ENCODE results near the gene EPHB1. TPM values are rescaled to one million over a fixed set of nuclear protein-coding genes. Genes with fewer than 3 reads are reported as not detected.

Gene EPHB1
- total and polyA plus RNA-seq, 4 donors = 0.23 to 1.7 (median 0.52) TPM

DNA sequence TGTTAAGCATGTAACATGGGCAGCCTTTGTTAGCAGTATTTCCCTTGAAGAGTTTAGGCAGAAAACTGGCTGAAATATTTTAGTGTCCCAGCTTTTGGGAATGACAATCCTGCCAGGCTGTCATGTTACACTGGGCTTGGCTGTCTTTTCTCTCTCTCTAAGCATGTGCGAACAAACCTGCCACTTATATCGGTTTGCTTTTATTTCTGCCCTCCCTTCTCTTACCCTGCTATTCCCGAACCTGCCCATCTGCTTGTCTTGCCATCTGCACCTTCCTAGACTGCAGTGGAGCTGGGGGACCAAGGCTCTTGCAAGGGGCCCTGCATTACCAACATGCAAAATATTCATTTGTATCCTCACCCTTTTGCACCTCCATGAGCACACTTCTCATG lies 339.6 kb downstream of the EPHB1 start:
- H3K4me3 ChIP-seq (ENCODE audit: low read depth in 1 of 3, low read length in 3 of 3) = no peak overlapping the region
- WGBS = 70% methylated on average over 3 of the region's 3 CpGs

More for the DNA sequence above, 339.6 kb downstream of the EPHB1 start:
- DNase-seq (ENCODE audit: low spot score) = no peak
- no peak overlapping the region for H3K27ac ChIP-seq (ENCODE audit: low read depth in 1 of 2, low read length in 2 of 2)
- no peaks in the 10 kb centered on the region for H3K9me3 ChIP-seq (ENCODE audit: control insufficient read depth in 4 of 4, low read length in 3 of 4)
- no peaks in the 10 kb centered on the region for H3K4me1 ChIP-seq (ENCODE audit: control insufficient read depth in 4 of 4, insufficient read depth in 4 of 4, low read length in 3 of 4)
- H3K36me3 ChIP-seq (ENCODE audit: control insufficient read depth in 4 of 4, insufficient read depth in 3 of 4, low read depth in 1 of 4, low read length in 3 of 4) = no peaks in the 10 kb centered on the region
- no peak overlapping the region for H3K9ac ChIP-seq (ENCODE audit: low read depth in 1 of 2, low read length in 2 of 2)
- TF ChIP-seq NR2F2 (IDR thresholded peaks at IDR 0.05) (no peak), ATF3 (IDR thresholded peaks at IDR 0.05) (no peak), FOXA1 (IDR thresholded peaks at IDR 0.05) (no peak), HNF4G (IDR thresholded peaks at IDR 0.05) (no peak), HNF4A (conservative IDR thresholded peaks at IDR 0.05) (no peak), SP1 (IDR thresholded peaks at IDR 0.05) (no peak), MAX (IDR thresholded peaks at IDR 0.05) (no peak), CTCF (IDR thresholded peaks at IDR 0.05; ENCODE audit: low read depth, low read length, missing input control) (no peak), JUND (IDR thresholded peaks at IDR 0.05) (no peak), TAF1 (conservative IDR thresholded peaks at IDR 0.05) (no peak), RAD21 (IDR thresholded peaks at IDR 0.05) (no peak), FOXA2 (IDR thresholded peaks at IDR 0.05) (no peak), GABPA (IDR thresholded peaks at IDR 0.05 in 1 of 2, conservative IDR thresholded peaks at IDR 0.05 in 1 of 2) (no peak), YY1 (IDR thresholded peaks at IDR 0.05) (no peak), RXRA (IDR thresholded peaks at IDR 0.05) (no peak)
- TF ChIP-seq, protein P1, sequence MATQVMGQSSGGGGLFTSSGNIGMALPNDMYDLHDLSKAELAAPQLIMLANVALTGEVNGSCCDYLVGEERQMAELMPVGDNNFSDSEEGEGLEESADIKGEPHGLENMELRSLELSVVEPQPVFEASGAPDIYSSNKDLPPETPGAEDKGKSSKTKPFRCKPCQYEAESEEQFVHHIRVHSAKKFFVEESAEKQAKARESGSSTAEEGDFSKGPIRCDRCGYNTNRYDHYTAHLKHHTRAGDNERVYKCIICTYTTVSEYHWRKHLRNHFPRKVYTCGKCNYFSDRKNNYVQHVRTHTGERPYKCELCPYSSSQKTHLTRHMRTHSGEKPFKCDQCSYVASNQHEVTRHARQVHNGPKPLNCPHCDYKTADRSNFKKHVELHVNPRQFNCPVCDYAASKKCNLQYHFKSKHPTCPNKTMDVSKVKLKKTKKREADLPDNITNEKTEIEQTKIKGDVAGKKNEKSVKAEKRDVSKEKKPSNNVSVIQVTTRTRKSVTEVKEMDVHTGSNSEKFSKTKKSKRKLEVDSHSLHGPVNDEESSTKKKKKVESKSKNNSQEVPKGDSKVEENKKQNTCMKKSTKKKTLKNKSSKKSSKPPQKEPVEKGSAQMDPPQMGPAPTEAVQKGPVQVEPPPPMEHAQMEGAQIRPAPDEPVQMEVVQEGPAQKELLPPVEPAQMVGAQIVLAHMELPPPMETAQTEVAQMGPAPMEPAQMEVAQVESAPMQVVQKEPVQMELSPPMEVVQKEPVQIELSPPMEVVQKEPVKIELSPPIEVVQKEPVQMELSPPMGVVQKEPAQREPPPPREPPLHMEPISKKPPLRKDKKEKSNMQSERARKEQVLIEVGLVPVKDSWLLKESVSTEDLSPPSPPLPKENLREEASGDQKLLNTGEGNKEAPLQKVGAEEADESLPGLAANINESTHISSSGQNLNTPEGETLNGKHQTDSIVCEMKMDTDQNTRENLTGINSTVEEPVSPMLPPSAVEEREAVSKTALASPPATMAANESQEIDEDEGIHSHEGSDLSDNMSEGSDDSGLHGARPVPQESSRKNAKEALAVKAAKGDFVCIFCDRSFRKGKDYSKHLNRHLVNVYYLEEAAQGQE (IDR thresholded peaks at IDR 0.05) = no peak
- TF ChIP-seq, protein P2, sequence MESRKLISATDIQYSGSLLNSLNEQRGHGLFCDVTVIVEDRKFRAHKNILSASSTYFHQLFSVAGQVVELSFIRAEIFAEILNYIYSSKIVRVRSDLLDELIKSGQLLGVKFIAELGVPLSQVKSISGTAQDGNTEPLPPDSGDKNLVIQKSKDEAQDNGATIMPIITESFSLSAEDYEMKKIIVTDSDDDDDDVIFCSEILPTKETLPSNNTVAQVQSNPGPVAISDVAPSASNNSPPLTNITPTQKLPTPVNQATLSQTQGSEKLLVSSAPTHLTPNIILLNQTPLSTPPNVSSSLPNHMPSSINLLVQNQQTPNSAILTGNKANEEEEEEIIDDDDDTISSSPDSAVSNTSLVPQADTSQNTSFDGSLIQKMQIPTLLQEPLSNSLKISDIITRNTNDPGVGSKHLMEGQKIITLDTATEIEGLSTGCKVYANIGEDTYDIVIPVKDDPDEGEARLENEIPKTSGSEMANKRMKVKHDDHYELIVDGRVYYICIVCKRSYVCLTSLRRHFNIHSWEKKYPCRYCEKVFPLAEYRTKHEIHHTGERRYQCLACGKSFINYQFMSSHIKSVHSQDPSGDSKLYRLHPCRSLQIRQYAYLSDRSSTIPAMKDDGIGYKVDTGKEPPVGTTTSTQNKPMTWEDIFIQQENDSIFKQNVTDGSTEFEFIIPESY (IDR thresholded peaks at IDR 0.05) = no peak
- H3K27me3 ChIP-seq (ENCODE audit: control insufficient read depth in 4 of 4, insufficient read depth in 4 of 4, low read length in 3 of 4) = no peaks in the 10 kb centered on the region
